GM12892 (cell line): ENCODE data around the gene CHCHD3.

Experiments
- POLR2A ChIP-seq: IDR thresholded peaks from 2 replicates; pipeline ENCODE4 v1.6.1; 2011; ENCODE audit warnings: low read depth, low read length, control low read depth
- POLR2AphosphoS5 ChIP-seq: IDR thresholded peaks from 2 replicates; pipeline ENCODE4 v1.6.1; 2011; ENCODE audit warnings: low read depth, low read length, control low read depth
- TAF1 ChIP-seq: IDR thresholded peaks from 2 replicates; pipeline ENCODE4 v1.6.1; 2011; ENCODE audit warnings: low read depth, mild to moderate bottlenecking, control low read depth, low read length, borderline replicate concordance

GRCh38 chr7:133121175-133121844 lies 39.4 kb upstream of the CHCHD3 start:
- no peak for TF ChIP-seq POLR2A
- no peak for TF ChIP-seq TAF1
- no peak for TF ChIP-seq POLR2AphosphoS5
